ENCODE data around the gene ATF6.

ATF6 gene

GRCh38 chr1:162007466-162007865, 241.3 kb downstream of the ATF6 start:
- TF ChIP-seq CTCF (IDR thresholded peaks at IDR 0.05; ENCODE audit: low read depth, low read length), result no peak
- in situ Hi-C loops (cut with HindIII; ENCODE audit: low sequenced_read_pairs), result no loop called here
- no peak for DNase-seq (ENCODE audit: low read depth, low spot score)
- no peak overlapping the region for H3K4me3 ChIP-seq (ENCODE audit: low read depth, low read length)

GRCh38 chr1:162008799-162009198, 242.7 kb downstream of the ATF6 start:
- in situ Hi-C loops (cut with HindIII; ENCODE audit: low sequenced_read_pairs), result no loop called here
- TF ChIP-seq CTCF (IDR thresholded peaks at IDR 0.05; ENCODE audit: low read depth, low read length), result no peak
- no peak overlapping the region for H3K4me3 ChIP-seq (ENCODE audit: low read depth, low read length)
- DNase-seq (ENCODE audit: low read depth, low spot score), result no peak

GRCh38 chr1:162009501-162010174, 243.5 kb downstream of the ATF6 start:
- H3K4me3 ChIP-seq (ENCODE audit: low read depth, low read length), result no peak overlapping the region
- no peak for DNase-seq (ENCODE audit: low read depth, low spot score)
- no peak for TF ChIP-seq CTCF (IDR thresholded peaks at IDR 0.05; ENCODE audit: low read depth, low read length)
- in situ Hi-C loops (cut with HindIII; ENCODE audit: low sequenced_read_pairs), result no loop called here

- no peak for DNase-seq (ENCODE audit: low read depth, low spot score)
- in situ Hi-C loops (cut with HindIII; ENCODE audit: low sequenced_read_pairs), result no loop called here
- TF ChIP-seq CTCF (IDR thresholded peaks at IDR 0.05; ENCODE audit: low read depth, low read length), result no peak
- H3K4me3 ChIP-seq (ENCODE audit: low read depth, low read length), result no peak overlapping the region
Measured at GRCh38 chr1:162010175-162010506, 244.0 kb downstream of the ATF6 start.

- DNase-seq (ENCODE audit: low read depth, low spot score), result no peak
- no peak for TF ChIP-seq CTCF (IDR thresholded peaks at IDR 0.05; ENCODE audit: low read depth, low read length)
- in situ Hi-C loops (cut with HindIII; ENCODE audit: low sequenced_read_pairs), result no loop called here
- no peak overlapping the region for H3K4me3 ChIP-seq (ENCODE audit: low read depth, low read length)
Measured at GRCh38 chr1:162011337-162012012, 245.4 kb downstream of the ATF6 start.

GRCh38 chr1:162013289-162013688, 247.2 kb downstream of the ATF6 start:
- in situ Hi-C loops (cut with HindIII; ENCODE audit: low sequenced_read_pairs), result no loop called here
- H3K4me3 ChIP-seq (ENCODE audit: low read depth, low read length), result no peak overlapping the region
- no peak for TF ChIP-seq CTCF (IDR thresholded peaks at IDR 0.05; ENCODE audit: low read depth, low read length)
- no peak for DNase-seq (ENCODE audit: low read depth, low spot score)
